Measurements from ENCODE around the gene RBL2. TPM values are rescaled to one million over a fixed set of nuclear protein-coding genes. Genes with fewer than 3 reads are reported as not detected.
A peak's percentile ranks its signal among the peaks of the same experiment; 100 is the strongest.

The RBL2 gene
- total and polyA plus RNA-seq, 2 of the 13 experiments (the other 11 are each of a cell fraction or from before 2014, with no cell fraction given): 41.2 to 60.9 TPM

DNA sequence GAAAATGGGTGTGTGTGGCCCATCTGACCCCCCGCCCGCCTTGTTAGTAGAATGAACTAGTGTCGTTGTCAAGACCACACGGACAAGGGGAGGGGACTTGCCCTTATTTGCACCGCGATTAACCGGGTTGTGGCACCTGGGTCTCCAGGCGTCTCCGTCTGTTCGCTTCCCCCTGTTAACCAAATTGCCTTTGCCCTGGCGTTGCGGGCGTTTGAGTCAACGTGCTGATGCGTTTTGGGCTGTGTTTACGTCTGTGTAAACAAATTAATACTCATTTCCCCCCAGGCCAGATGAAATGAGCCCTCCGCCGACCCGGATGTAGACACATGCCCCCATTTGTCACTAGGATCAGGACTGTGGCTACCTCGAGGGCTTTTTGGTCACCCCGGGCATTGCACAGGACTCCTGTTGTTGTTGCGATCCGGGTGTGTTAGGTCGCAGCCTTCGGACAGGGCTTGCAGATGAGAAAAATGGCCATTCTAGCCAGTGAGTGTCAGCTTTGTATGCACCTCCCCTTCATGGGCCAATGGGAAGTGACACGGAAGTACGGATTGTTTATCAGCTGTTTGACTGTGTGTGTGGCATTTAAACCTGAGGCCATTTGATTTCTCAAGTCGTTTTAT lies 906 bp downstream of the RBL2 start (continued):
- TF ChIP-seq TGIF2 (CRISPR knock-in tag; IDR thresholded peaks at IDR 0.05) (peak; percentile 94; the same call in 1 of the 2 replicates), RXRB (CRISPR knock-in tag; IDR thresholded peaks at IDR 0.05; ENCODE audit: borderline replicate concordance) (peak; percentile 24; the same call in 1 of the 2 replicates), ZNF878 (CRISPR knock-in tag; IDR thresholded peaks at IDR 0.05) (no peak), POLR2G (IDR thresholded peaks at IDR 0.05; ENCODE audit: low read depth, low read length) (peak; percentile 81), ZNF614 (CRISPR knock-in tag; IDR thresholded peaks at IDR 0.05; ENCODE audit: borderline replicate concordance) (no peak), FOXC1 (CRISPR knock-in tag; IDR thresholded peaks at IDR 0.05; ENCODE audit: borderline replicate concordance) (no peak), FOXO1 (CRISPR knock-in tag; IDR thresholded peaks at IDR 0.05) (peak; percentile 37; the same call in 1 of the 2 replicates), KDM3A (CRISPR knock-in tag; IDR thresholded peaks at IDR 0.05; ENCODE audit: low read depth) (no peak), SSRP1 (CRISPR knock-in tag; IDR thresholded peaks at IDR 0.05) (no peak), HMG20A (CRISPR knock-in tag; IDR thresholded peaks at IDR 0.05; ENCODE audit: borderline replicate concordance) (no peak), ZNF740 (CRISPR knock-in tag; IDR thresholded peaks at IDR 0.05) (no peak), SMAD9 (CRISPR knock-in tag; IDR thresholded peaks at IDR 0.05) (no peak), NFYB (CRISPR knock-in tag; IDR thresholded peaks at IDR 0.05) (peak; percentile 86), ZNF589 (CRISPR knock-in tag; conservative IDR thresholded peaks at IDR 0.05) (no peak), ZNF224 (CRISPR knock-in tag; IDR thresholded peaks at IDR 0.05) (no peak), ZHX1 (CRISPR knock-in tag; IDR thresholded peaks at IDR 0.05; ENCODE audit: low read depth) (no peak; the same call in 1 of the 2 replicates)
- TF ChIP-seq, protein P1, sequence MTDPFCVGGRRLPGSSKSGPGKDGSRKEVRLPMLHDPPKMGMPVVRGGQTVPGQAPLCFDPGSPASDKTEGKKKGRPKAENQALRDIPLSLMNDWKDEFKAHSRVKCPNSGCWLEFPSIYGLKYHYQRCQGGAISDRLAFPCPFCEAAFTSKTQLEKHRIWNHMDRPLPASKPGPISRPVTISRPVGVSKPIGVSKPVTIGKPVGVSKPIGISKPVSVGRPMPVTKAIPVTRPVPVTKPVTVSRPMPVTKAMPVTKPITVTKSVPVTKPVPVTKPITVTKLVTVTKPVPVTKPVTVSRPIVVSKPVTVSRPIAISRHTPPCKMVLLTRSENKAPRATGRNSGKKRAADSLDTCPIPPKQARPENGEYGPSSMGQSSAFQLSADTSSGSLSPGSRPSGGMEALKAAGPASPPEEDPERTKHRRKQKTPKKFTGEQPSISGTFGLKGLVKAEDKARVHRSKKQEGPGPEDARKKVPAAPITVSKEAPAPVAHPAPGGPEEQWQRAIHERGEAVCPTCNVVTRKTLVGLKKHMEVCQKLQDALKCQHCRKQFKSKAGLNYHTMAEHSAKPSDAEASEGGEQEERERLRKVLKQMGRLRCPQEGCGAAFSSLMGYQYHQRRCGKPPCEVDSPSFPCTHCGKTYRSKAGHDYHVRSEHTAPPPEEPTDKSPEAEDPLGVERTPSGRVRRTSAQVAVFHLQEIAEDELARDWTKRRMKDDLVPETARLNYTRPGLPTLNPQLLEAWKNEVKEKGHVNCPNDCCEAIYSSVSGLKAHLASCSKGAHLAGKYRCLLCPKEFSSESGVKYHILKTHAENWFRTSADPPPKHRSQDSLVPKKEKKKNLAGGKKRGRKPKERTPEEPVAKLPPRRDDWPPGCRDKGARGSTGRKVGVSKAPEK (CRISPR knock-in tag; IDR thresholded peaks at IDR 0.05; ENCODE audit: borderline replicate concordance): no peak
- TF ChIP-seq, protein P2, sequence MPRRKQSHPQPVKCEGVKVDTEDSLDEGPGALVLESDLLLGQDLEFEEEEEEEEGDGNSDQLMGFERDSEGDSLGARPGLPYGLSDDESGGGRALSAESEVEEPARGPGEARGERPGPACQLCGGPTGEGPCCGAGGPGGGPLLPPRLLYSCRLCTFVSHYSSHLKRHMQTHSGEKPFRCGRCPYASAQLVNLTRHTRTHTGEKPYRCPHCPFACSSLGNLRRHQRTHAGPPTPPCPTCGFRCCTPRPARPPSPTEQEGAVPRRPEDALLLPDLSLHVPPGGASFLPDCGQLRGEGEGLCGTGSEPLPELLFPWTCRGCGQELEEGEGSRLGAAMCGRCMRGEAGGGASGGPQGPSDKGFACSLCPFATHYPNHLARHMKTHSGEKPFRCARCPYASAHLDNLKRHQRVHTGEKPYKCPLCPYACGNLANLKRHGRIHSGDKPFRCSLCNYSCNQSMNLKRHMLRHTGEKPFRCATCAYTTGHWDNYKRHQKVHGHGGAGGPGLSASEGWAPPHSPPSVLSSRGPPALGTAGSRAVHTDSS (CRISPR knock-in tag; conservative IDR thresholded peaks at IDR 0.05): no peak
- TF ChIP-seq, protein P3, sequence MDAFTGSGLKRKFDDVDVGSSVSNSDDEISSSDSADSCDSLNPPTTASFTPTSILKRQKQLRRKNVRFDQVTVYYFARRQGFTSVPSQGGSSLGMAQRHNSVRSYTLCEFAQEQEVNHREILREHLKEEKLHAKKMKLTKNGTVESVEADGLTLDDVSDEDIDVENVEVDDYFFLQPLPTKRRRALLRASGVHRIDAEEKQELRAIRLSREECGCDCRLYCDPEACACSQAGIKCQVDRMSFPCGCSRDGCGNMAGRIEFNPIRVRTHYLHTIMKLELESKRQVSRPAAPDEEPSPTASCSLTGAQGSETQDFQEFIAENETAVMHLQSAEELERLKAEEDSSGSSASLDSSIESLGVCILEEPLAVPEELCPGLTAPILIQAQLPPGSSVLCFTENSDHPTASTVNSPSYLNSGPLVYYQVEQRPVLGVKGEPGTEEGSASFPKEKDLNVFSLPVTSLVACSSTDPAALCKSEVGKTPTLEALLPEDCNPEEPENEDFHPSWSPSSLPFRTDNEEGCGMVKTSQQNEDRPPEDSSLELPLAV (CRISPR knock-in tag; conservative IDR thresholded peaks at IDR 0.05; ENCODE audit: low read depth): no peak
- TF ChIP-seq, protein P4, sequence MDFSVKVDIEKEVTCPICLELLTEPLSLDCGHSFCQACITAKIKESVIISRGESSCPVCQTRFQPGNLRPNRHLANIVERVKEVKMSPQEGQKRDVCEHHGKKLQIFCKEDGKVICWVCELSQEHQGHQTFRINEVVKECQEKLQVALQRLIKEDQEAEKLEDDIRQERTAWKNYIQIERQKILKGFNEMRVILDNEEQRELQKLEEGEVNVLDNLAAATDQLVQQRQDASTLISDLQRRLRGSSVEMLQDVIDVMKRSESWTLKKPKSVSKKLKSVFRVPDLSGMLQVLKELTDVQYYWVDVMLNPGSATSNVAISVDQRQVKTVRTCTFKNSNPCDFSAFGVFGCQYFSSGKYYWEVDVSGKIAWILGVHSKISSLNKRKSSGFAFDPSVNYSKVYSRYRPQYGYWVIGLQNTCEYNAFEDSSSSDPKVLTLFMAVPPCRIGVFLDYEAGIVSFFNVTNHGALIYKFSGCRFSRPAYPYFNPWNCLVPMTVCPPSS (IDR thresholded peaks at IDR 0.05): no peak

Measured in HepG2 (cell line).